ENCODE data around the gene TLE6.

DNA sequence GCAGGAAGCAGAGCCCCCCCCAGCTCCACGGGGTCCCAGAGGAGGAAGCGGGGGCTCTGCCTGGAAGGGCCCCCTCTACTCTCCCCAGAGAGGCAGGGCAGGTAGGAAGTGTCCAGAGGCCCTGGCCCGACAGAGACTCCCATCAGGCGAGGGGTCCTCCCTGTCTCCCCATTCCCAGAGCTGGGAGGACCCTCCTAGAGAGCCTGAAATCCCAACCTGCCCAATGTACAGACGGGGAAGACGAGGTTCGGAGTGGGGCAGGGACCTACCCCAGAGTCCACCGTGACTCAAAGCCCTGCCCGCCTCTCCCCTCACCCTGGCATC lies 50.6 kb downstream of the TLE6 start:
- TF ChIP-seq POLR2A (IDR thresholded peaks at IDR 0.05) (no peak), CTCF (IDR thresholded peaks at IDR 0.05) (no peak), POLR2AphosphoS5 (IDR thresholded peaks at IDR 0.05) (no peak), EP300 (IDR thresholded peaks at IDR 0.05) (no peak)

Measured in upper lobe of left lung (tissue), 4 donors.